HG02970 (cell line): ENCODE results near the gene NECTIN4.

Experiments used
- ATAC-seq: cut with Tn5 transposase; IDR thresholded peaks from one replicate; pipeline ENCODE4 v1.9.1; 2021; ENCODE audit warnings: mild to moderate bottlenecking, moderate library complexity, moderate number of reproducible peaks; ENCODE audit not compliant: unreplicated experiment, low FRiP score

Gene NECTIN4

GRCh38 chr1:161113915-161114314, 24.6 kb upstream of the NECTIN4 start:
- ATAC-seq, result no peak

GRCh38 chr1:161111527-161111926, 22.2 kb upstream of the NECTIN4 start:
- ATAC-seq, result no peak

GRCh38 chr1:161111117-161111516, 21.8 kb upstream of the NECTIN4 start:
- no peak for ATAC-seq

GRCh38 chr1:161106431-161106830, 17.1 kb upstream of the NECTIN4 start:
- no peak for ATAC-seq

- ATAC-seq, result no peak
Measured at GRCh38 chr1:161100556-161100955, 11.2 kb upstream of the NECTIN4 start.

DNA sequence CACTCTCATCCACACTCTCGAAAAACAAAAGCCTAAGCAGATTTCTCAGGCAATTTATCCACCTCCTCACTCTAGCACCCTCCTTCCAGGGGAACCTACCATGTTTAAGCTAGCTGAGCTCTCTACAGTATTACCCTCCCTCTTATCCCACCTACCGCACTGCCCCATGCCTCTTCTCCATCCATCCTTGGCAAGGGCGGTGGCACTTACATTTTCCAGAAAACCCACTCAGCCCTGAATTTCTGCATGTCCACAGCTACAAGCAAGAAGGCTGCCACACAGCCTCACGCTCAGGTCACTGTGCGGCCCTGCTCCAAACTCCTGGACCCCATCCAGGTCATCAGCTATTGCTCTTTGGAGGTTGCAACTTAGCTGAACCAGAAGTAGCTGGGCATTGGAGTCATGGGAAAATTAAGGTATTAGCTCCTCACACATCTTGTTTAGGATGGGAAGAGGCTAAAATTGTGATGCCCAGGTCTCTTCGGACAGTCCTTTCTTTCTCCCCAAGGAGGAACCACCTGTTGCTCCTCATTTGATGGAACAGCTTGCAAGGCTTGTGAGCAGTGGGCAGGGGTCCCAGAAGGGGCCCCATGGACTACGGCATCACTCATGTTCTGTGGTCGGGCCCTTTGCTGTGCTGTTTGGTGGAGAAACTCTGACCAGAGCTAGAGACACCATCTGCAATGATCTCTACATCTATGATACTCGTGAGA, 9.9 kb upstream of the NECTIN4 start:
- no peak for ATAC-seq

- peak; percentile 59 for ATAC-seq
Measured at GRCh38 chr1:161098210-161099068, 9.1 kb upstream of the NECTIN4 start, which contains the start of gene KLHDC9. Gene KLHDC9 (plus strand): TSS chr1:161098361. CDS start chr1:161098536, 175 bp downstream.

GRCh38 chr1:161096530-161096929, 7.2 kb upstream of the NECTIN4 start:
- no peak for ATAC-seq

DNA sequence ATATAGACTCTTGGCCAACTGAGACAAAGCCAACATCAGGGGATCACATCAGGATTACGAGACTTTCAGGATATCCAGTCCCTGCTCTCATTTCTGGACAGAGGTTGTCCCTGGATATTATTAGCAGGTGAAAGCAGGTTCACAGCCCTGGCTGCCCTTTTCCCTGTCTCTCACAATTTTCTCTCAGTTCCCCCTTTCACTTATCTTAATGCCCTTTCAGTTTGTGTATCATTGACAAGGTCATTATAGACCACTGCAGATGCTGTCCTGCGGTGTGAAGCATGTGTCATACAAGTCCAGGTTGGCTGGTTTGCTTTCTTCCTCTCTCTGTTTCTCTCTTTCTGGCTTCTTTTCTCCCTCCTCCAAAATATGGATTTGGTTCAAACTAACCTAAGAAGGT, 6.7 kb upstream of the NECTIN4 start:
- no peak for ATAC-seq

GRCh38 chr1:161095230-161095629, 5.9 kb upstream of the NECTIN4 start:
- no peak for ATAC-seq

DNA sequence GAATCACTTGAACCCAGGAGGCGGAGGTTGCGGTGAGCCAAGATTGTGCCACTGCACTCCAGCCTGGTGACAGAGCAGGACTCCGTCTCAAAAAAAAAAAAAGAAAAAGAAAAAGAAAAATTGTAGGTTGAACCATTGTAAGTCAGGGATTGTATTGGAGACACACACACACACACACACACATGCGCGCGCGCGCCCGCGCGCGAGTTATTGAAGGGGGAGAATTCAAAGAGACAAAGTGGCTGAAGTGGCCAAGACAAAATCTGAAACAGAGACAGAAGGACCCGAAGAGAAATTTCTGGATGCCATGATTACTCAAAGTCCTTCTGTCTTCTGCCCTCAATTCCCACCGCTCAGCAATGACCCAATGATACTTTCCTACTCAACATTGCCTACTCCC, 5.1 kb upstream of the NECTIN4 start:
- ATAC-seq, result no peak

DNA sequence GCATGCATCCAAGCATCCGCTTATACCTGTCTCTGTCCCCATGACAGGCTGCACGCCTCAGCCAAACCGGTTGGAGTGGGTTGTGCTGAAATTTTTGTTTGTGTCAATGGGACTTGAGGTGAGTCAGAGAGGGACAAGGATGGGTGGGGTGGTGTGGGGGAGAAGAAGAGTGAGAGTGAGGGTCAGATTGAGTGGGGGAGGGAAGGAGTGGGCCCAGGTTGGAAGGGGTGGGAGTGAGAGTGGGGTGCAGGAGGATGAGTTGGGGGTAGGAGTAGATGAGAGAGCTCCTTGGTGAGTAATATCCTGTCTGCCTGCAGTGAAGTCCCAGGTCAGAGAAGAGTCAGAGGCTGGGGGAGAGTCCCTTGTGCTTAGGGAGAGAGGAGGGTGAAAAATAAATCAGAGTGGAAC, 3.3 kb upstream of the NECTIN4 start:
- no peak for ATAC-seq

DNA sequence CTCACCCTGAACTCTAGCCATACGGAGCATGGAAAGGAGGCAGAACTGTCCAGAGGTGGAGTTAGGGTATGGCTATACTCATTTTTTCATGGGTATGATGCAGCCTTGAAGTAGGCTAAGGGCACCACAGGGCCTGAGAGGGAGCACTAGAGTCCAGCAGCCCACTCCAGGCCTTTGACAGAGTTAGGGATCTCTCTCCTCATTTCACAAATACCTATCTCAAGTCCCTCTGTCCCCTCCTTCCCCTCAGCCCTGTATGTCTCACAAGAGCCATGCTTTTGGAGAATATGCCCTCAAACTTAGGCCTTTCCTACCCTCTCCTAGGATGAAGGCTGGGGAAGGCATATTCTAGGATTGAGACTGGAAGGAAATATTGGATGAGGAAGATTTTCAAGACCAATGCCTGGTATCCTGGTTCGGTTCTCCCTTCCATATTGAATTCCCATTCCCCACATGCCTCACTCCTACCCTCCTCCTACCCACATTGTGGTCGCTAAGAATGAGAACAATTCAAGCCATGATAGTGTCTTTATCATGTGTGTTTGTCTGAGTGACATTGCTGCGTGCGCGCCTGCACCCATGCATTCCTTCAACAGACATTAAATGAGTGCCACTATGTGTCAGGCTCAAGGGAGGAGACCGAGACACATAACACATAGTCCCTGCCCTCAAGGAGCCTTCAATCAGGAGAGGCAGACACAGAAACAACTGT, 2.6 kb upstream of the NECTIN4 start:
- no peak for ATAC-seq

DNA sequence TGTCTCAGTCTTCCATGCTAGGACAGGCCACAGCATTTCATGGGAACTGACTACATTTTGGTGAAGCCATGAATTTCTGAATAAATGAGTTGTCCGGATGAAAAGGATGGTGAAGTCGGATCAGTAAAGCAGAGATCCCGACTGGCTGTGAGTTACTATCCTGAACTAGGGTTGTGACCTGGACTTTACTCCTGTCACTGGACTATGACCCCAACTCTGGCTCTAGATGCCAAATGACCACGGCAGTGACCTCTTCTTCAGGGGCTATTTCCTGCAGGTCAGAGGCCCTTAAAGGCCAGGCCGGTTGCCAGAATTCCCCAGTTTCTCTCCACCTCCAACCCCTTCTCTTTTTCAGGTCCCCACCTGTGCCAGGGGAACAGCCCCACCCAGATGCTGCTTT, 1.7 kb upstream of the NECTIN4 start:
- ATAC-seq, result no peak

- no peak for ATAC-seq
Measured at GRCh38 chr1:161090617-161091016, 1.3 kb upstream of the NECTIN4 start.

- ATAC-seq, result no peak
Measured at GRCh38 chr1:161089938-161090337, 580 bp upstream of the NECTIN4 start.

DNA sequence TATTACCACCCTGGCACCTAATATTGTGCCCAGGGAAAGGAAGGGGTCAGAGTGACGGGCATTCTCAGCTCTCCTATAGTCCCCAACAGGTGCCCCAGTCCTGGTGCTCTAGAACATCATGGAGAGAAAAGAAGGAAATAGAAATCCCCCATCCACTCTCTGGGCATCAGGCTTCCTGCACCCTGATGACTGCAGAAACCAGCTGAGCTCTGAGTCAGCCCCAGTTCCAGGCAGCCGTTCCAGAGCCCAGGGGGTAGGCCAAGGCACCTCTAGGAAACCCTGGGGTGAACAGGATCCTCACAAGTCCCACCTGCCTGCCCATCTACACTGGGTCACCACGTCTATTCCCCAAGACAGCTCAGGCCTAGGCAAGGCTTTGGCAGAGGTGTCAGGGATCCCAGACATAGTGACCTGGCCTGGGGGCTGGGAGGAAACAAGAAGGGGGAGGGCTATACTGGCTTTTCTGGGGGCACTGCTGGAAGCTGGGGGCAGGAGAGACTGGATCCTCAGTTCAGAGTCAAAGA, 709 bp downstream of the NECTIN4 start:
- ATAC-seq, result no peak

- ATAC-seq, result no peak
Measured at GRCh38 chr1:161086457-161086856, 2.9 kb downstream of the NECTIN4 start.

DNA sequence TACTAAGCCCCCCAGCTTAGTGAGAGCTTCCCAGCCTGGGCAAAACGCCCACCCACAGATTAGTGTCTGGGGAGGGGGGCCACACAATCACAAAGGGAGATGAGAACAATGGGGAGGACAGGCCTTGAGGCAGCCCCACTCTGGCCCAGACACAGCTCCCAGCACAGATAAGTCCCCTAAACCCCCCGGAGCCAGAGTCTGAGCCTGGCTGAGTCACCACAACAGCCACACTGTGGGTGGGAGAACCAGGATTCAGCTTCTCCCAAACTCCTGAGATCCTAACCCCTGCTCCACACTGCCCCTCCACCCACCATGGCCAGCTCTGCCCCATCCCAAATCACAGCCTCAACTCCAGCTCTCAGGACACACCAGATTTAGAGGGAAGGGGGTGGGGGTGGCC, 4.2 kb downstream of the NECTIN4 start:
- ATAC-seq, result no peak

- no peak for ATAC-seq
Measured at GRCh38 chr1:161084597-161084988, 4.8 kb downstream of the NECTIN4 start.
